ENCODE data around the gene OR4F15.
"Not testable (repeated sequence)": the region's sequence is repeated elsewhere in the genome, so short reads cannot be mapped to it uniquely, and the experiment has no call there.

OR4F15 gene

DNA sequence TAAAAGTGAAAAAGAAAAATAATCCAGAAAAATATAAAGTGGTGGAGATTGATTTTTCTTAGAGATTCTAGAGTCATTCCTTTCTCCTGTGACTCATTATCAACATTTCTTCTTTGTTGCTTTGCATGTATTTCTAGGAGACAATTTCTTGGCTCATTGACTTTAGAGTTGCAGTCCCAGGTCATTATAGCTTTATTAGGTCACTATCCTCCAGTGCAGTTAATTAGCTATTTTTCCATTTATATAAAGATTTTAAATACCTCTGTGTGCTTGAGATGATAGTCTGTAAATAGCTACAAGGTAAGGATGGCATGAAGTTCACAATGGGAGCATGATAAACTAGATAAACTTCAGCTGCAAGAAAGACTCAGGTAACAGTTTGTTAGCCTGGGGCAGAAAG lies at the start of gene OR4F15:
Gene OR4F15, plus strand, starts transcription at position 301 of the 400 bp plus-strand sequence. CDS start 5,985 bp downstream, outside the sequence.
- DNase-seq, result no peak

DNA sequence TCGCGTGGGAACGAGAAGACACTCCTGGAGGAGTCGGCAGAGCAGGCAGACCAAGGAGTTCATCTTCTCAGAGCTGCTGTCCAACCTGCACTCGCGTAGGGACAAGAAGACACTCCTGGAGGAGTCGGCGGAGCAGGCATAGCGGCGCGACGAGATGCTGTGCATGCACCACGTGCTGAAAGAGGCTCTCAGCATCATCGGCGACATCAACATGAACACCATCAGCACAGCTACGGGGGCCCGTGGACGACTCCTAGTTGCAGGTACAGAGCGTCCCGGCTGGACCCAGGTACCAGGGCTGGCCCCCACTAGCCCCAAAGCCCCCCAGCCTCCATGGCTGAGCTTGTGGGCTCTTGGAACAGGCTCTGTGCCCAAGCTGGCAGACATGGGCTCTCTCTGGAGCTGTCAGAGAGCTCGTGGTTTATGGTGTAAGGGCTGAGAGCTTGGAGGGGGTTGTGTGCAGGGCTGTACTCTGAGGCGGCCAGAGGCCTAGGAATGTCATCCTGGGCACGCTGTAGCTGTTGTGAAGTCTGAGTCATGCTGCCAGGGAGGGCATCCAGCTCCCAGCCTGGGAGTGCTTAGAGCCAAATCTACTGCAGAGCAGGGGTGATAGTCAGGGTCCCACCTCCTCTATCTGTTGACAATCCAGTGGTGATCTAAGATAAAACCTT lies 47.2 kb upstream of the OR4F15 start:
- DNase-seq, result not testable (repeated sequence)

- not testable (repeated sequence) for DNase-seq
Measured at GRCh38 chr15:101765340-101765671, 46.7 kb upstream of the OR4F15 start.

DNA sequence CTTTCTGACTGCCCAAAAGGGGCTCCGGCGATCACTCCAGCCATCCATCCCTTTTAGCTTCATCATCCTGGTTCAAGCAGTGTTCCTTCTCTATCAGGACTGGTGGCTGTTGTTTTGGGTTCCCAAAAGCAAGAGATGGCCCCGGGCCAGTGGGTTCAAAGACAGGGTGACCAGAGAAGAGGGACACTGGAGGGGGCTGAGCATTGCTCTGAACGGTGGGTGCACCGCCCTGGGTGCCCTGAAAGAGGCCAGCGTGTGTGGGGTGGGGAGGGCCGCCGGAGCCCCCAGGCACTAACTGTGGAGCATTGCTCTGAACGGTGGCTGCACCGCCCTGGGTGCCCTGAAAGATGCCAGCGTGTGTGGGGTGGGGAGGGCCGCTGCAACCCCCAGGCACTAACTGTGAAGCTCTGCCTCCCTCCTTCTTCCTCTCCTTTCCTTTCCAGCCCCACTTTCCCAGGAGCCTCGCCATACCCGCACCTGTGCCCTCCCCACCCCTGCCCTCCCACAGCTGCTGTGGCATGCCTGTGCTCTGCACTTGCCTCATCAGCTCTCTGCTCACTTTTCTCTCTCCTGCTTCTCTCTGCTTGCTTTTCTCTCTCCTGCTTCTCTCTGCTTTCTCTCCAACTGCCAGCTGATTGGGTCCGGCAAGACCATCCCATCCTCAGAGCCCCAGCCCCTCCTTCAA lies 46.1 kb upstream of the OR4F15 start:
- DNase-seq, result no peak

- DNase-seq, result not testable (repeated sequence)
Measured at GRCh38 chr15:101767083-101767640, 44.8 kb upstream of the OR4F15 start.

- DNase-seq, result no peak
Measured at GRCh38 chr15:101772921-101773320, 39.1 kb upstream of the OR4F15 start.

DNA sequence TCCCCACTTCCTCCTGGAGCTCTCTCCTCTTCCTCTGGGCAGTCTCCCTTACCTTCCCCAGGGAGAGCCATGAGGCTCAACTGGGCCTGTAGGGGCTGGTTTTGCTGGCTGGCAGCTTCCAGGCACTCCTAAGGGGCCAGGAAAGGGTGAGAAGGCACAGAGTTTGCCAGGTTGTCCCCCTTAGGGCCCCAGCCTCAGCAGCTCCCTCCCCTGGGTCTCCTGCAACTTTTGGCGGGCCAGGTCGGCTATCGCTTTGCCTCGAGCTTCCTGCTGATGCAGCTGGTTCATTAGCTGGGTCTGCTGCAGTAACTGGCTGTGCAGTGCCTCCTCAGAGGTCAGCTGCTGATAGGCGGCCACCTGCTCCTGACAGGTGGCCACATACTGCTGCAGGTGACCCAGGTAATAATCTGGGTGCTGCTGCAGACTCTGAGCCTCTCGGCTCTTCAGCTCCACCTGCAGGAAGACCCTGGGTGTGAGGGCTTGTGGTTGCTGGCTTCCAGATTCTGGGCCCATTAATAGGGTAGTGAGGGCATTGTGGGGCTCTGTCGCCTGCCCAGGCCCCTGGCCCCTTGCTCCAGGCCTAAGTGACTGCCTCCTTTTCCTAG lies 38.4 kb upstream of the OR4F15 start:
- no peak for DNase-seq

DNA sequence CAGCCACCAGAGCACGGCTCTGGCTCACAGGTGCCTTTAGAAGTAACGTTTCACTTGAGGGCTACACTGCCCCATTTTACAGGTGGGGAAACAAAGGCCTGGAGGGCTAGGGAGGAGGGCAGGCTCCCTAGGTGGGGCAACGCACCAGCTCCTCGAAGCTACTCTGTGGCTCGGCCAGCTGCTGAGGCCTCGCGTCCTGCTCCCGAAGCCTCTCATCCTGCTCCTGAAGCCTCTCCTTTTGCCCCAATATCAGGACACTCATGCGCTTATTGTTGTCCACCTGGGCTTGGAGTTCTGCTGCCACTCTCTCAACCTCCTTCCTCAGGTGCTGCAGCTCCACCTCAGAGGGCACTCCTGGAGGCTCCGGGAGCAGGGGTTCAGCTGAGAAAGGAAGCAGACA lies 36.9 kb upstream of the OR4F15 start:
- DNase-seq, result no peak

GRCh38 chr15:101778576-101778975 lies 33.4 kb upstream of the OR4F15 start:
- DNase-seq, result not testable (repeated sequence)

DNA sequence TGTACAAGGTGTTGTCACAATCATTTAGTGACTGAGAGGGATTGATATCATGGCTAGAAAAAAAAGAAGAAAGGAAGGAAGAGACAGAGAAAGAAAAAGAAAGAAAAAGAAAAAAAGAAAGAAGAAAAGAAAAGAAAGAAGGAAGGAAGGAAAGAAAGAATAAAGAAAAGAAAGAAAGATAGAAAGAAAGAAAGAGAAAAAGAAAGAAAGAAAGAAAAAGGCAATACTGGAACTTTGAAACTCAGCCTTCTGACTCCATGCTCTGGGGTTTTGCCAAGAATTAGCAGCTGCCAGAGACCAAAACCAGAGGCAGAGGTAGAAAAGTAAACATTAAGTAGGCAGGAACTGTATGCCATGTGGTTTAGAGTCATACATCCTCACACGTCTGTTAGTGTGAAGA lies 31.8 kb upstream of the OR4F15 start:
- not testable (repeated sequence) for DNase-seq

- DNase-seq, result no peak
Measured at GRCh38 chr15:101781928-101782327, 30.1 kb upstream of the OR4F15 start.

DNA sequence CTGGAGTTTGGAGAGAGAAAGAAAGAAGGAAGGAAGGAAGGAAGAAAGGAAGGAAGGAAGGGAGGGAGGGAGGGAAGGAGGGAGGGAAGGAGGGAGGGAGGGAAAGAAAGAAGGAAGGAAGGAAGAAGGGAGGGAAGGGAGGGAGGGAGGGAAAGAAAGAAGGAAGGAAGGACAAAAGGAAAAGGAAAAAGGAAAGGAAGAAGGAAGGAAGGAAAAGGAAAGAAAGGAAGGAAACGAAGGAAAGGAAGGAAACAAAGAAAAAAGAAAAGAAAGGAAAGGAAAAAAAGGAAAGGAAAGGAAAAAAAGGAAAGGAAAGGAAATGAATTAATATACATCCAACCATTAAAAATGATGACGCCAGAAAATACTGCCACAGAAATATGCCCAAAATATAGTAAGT lies 27.4 kb upstream of the OR4F15 start:
- no peak for DNase-seq

DNA sequence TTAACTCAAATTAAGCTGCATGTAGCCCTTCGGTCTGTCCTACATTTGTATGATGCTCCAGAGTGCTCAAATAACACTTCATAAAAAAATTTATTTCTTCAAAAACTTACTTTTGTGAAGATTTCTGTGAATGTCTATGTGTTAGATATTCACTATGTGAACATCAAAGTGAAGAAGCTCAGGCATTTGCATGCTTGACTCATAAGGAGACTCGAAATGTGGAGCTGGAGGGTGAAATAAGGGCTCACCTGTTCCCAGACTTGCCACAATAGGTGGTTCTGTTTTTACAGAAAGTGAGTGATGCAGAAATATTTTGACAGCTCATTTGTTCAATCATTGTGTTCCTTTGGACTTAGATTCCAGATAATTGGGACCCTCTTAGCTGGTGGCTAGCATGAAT lies 25.6 kb upstream of the OR4F15 start:
- DNase-seq, result not testable (repeated sequence)

GRCh38 chr15:101788001-101788400 lies 24.0 kb upstream of the OR4F15 start:
- DNase-seq, result not testable (repeated sequence)

GRCh38 chr15:101788503-101789269 lies 23.3 kb upstream of the OR4F15 start:
- DNase-seq, result not testable (repeated sequence)

- DNase-seq, result not testable (repeated sequence)
Measured at GRCh38 chr15:101790748-101791147, 21.3 kb upstream of the OR4F15 start.

DNA sequence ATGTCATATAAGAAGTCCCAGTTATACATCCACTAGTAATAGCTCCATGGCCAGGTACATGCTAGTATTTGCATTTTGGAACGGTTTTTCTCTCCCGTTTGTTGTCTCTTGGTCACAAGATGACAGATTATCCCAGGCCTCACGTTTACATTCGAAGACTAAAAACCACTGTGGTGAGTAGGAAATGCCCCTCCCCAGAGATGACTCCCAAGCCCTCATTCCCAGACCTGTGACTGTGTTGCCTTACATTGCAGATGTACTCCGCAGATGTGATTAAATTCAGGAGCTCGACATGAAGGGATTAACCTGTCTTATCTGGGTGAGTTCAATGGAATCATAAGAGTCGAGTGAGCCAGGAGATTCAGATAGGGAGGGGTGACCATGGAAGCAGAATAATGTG lies 18.0 kb upstream of the OR4F15 start:
- DNase-seq, result not testable (repeated sequence)

DNA sequence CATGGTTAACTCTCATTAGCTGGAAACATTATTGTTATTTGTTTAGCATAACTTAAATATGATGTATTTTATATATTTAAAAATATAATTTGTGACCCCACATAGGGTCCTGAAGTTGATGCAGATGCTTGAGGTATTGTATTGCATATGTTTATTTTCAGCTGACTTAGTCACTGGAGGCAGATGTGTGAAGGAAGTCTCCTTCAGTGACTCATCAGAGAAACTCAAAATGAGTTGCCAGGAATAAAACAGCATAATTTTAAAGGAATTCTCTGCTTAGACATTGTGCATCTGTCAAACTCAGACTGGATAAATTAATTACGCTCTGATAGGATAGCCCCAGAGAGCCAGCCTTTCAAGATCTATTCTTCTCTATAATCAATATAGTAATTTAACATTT lies 16.5 kb upstream of the OR4F15 start:
- DNase-seq, result no peak

- DNase-seq, result no peak
Measured at GRCh38 chr15:101799665-101800064, 12.3 kb upstream of the OR4F15 start.

DNA sequence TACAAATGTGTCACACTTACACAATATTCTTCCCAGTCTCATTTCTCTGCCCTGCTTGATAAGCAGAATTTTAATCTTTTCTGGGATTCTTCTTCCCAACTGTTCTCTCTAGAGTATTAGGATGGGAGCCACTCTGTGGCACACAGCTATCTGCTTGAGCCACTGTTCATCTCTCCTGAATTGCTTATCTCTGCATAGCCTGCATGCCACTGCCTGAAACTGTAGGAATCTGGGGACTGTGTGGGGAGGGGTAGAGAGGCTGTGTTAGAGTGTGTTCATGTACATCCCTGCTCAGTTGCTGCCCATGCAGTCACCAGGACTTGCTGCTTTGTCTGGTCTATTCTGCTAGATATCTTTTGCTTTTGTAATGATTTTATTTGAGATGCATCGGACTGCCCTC lies 11.0 kb upstream of the OR4F15 start:
- no peak for DNase-seq

DNA sequence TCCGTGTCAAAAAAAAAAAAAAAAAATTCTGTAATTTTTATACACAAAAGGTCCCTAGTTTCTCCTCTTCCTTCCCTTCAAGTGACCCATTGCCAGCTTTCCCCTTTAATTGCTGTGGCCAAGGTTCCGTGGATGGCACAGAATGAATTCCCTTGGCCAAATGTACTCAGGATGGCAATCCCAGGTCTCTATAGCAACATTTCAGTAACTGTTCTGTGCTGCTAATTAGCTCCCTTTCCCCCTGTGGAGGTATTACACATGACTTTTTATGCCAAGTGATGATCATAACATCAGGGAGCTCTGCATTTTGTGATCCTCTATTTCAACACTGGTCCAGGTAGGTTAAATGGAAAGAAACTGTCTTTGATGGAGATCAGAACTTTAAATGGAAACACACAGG lies 8.8 kb upstream of the OR4F15 start, which contains the start of gene OR4F6:
Gene OR4F6, plus strand, starts transcription at position 301 of the 400 bp plus-strand sequence. CDS start 2,211 bp downstream, outside the sequence.
- DNase-seq, result no peak

DNA sequence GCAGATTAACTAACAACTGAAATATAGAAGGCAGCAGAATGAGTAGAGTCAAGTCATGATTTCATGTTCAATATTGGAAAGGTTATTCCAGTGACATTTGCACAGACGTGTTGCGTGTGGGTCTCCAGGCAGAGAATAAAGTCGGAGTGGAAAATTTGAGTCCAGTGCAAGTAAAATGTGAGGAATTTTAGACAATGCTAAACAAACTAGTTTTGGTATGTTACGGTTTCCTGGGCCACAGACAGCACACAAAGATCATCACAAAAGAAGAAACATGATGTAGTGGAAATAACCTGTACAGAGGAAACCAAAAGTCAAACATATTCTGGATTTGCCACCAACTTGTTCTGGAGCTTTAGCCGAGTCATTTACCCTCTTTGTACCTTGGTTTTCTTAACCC lies 8.3 kb upstream of the OR4F15 start:
- DNase-seq, result no peak

- DNase-seq, result no peak
Measured at GRCh38 chr15:101804375-101804774, 7.6 kb upstream of the OR4F15 start.

Data from activated CD4-positive, alpha-beta T cell treated with anti-CD3 and anti-CD28 coated beads for 4 hours (primary cell).